ENCODE measurements around the gene DBH.

The DBH gene

GRCh38 chr9:133641861-133642595, 5.9 kb downstream of the DBH start:
- no peak overlapping the region for H3K4me3 Mint-ChIP-seq
- H3K27ac Mint-ChIP-seq, result no peak overlapping the region
- no peaks in the 10 kb centered on the region for H3K36me3 Mint-ChIP-seq
- peaks cover 57% of the 10 kb centered on the region for H3K27me3 Mint-ChIP-seq
- no peak for ATAC-seq
- H3K9me3 Mint-ChIP-seq, result no peaks in the 10 kb centered on the region
- H3K4me1 Mint-ChIP-seq, result no peaks in the 10 kb centered on the region

GRCh38 chr9:133642708-133643361, 6.7 kb downstream of the DBH start:
- Mint-ChIP-seq H3K9me3 (no peaks in the 10 kb centered on the region), H3K4me3 (no peak overlapping the region), H3K4me1 (no peaks in the 10 kb centered on the region), H3K36me3 (no peaks in the 10 kb centered on the region), H3K27me3 (peaks cover 62% of the 10 kb centered on the region), H3K27ac (no peak overlapping the region)
- ATAC-seq, result no peak

GRCh38 chr9:133643362-133643755, 7.2 kb downstream of the DBH start:
- Mint-ChIP-seq H3K27me3 (peaks cover 63% of the 10 kb centered on the region), H3K4me3 (no peak overlapping the region), H3K4me1 (no peaks in the 10 kb centered on the region), H3K36me3 (no peaks in the 10 kb centered on the region), H3K27ac (no peak overlapping the region), H3K9me3 (no peaks in the 10 kb centered on the region)
- ATAC-seq, result no peak

GRCh38 chr9:133643978-133644760, 8.0 kb downstream of the DBH start:
- Mint-ChIP-seq H3K27ac (no peak overlapping the region), H3K9me3 (no peaks in the 10 kb centered on the region), H3K36me3 (no peaks in the 10 kb centered on the region), H3K27me3 (peaks cover 63% of the 10 kb centered on the region), H3K4me1 (no peaks in the 10 kb centered on the region), H3K4me3 (no peak overlapping the region)
- ATAC-seq, result no peak

- no peaks in the 10 kb centered on the region for H3K9me3 Mint-ChIP-seq
- no peak for ATAC-seq
Measured at GRCh38 chr9:133645021-133645765, 9.0 kb downstream of the DBH start.

GRCh38 chr9:133647148-133647547, 11.0 kb downstream of the DBH start:
- no peak overlapping the region for H3K27ac Mint-ChIP-seq
- no peaks in the 10 kb centered on the region for H3K9me3 Mint-ChIP-seq
- no peaks in the 10 kb centered on the region for H3K4me1 Mint-ChIP-seq
- H3K36me3 Mint-ChIP-seq, result no peaks in the 10 kb centered on the region
- H3K27me3 Mint-ChIP-seq, result peaks cover 58% of the 10 kb centered on the region
- H3K4me3 Mint-ChIP-seq, result no peak overlapping the region
- ATAC-seq, result no peak

More at GRCh38 chr9:133645021-133645765, 9.0 kb downstream of the DBH start:
- H3K4me3 Mint-ChIP-seq, result no peak overlapping the region
- no peaks in the 10 kb centered on the region for H3K4me1 Mint-ChIP-seq
- H3K27me3 Mint-ChIP-seq, result peaks cover 60% of the 10 kb centered on the region
- H3K36me3 Mint-ChIP-seq, result no peaks in the 10 kb centered on the region
- no peak overlapping the region for H3K27ac Mint-ChIP-seq

- Mint-ChIP-seq H3K4me3 (no peak overlapping the region), H3K27ac (no peak overlapping the region), H3K9me3 (no peaks in the 10 kb centered on the region), H3K36me3 (no peaks in the 10 kb centered on the region), H3K27me3 (peaks cover 64% of the 10 kb centered on the region), H3K4me1 (no peaks in the 10 kb centered on the region)
- no peak for ATAC-seq
Measured at GRCh38 chr9:133647765-133648469, 11.8 kb downstream of the DBH start.

- no peak for ATAC-seq
- Mint-ChIP-seq H3K36me3 (no peaks in the 10 kb centered on the region), H3K4me1 (no peaks in the 10 kb centered on the region), H3K4me3 (no peak overlapping the region), H3K27ac (no peak overlapping the region), H3K27me3 (peaks cover 69% of the 10 kb centered on the region), H3K9me3 (no peaks in the 10 kb centered on the region)
Measured at GRCh38 chr9:133649194-133649593, 13.0 kb downstream of the DBH start.

GRCh38 chr9:133650026-133650425, 13.9 kb downstream of the DBH start:
- H3K36me3 Mint-ChIP-seq, result no peaks in the 10 kb centered on the region
- no peak for ATAC-seq
- peaks cover 69% of the 10 kb centered on the region for H3K27me3 Mint-ChIP-seq
- H3K27ac Mint-ChIP-seq, result no peak overlapping the region
- no peak overlapping the region for H3K4me3 Mint-ChIP-seq
- H3K4me1 Mint-ChIP-seq, result no peaks in the 10 kb centered on the region
- H3K9me3 Mint-ChIP-seq, result no peaks in the 10 kb centered on the region

- no peaks in the 10 kb centered on the region for H3K4me1 Mint-ChIP-seq
- H3K4me3 Mint-ChIP-seq, result no peak overlapping the region
- no peak for ATAC-seq
- peaks cover 87% of the 10 kb centered on the region for H3K27me3 Mint-ChIP-seq
- no peaks in the 10 kb centered on the region for H3K36me3 Mint-ChIP-seq
- no peak overlapping the region for H3K27ac Mint-ChIP-seq
- H3K9me3 Mint-ChIP-seq, result no peaks in the 10 kb centered on the region
Measured at GRCh38 chr9:133653638-133654037, 17.5 kb downstream of the DBH start.

- H3K27me3 Mint-ChIP-seq, result peaks cover 93% of the 10 kb centered on the region
- no peaks in the 10 kb centered on the region for H3K9me3 Mint-ChIP-seq
- no peak for ATAC-seq
- peaks cover 4% of the 10 kb centered on the region for H3K4me1 Mint-ChIP-seq
- no peak overlapping the region for H3K4me3 Mint-ChIP-seq
- H3K36me3 Mint-ChIP-seq, result no peaks in the 10 kb centered on the region
- no peak overlapping the region for H3K27ac Mint-ChIP-seq
Measured at GRCh38 chr9:133654736-133655657, 18.8 kb downstream of the DBH start.

- Mint-ChIP-seq H3K27ac (no peak overlapping the region), H3K27me3 (peaks cover 93% of the 10 kb centered on the region), H3K9me3 (no peaks in the 10 kb centered on the region), H3K4me3 (no peak overlapping the region), H3K36me3 (no peaks in the 10 kb centered on the region), H3K4me1 (peaks cover 7% of the 10 kb centered on the region)
- ATAC-seq, result no peak
Measured at GRCh38 chr9:133655701-133656100, 19.5 kb downstream of the DBH start.

GRCh38 chr9:133656211-133657119, 20.3 kb downstream of the DBH start:
- no peak overlapping the region for H3K4me3 Mint-ChIP-seq

More at GRCh38 chr9:133656211-133657119, 20.3 kb downstream of the DBH start:
- H3K27ac Mint-ChIP-seq, result no peak overlapping the region
- H3K36me3 Mint-ChIP-seq, result no peaks in the 10 kb centered on the region
- peaks cover 94% of the 10 kb centered on the region for H3K27me3 Mint-ChIP-seq
- peaks cover 7% of the 10 kb centered on the region for H3K4me1 Mint-ChIP-seq
- no peak for ATAC-seq
- no peaks in the 10 kb centered on the region for H3K9me3 Mint-ChIP-seq
